Measurements from ENCODE around the gene ZCCHC7. TPM values are rescaled to one million over a fixed set of nuclear protein-coding genes. Genes with fewer than 3 reads are reported as not detected.

The ZCCHC7 gene
- total and polyA plus RNA-seq, 10 of the 15 experiments (the other 5 are each of a cell fraction or from before 2014, with no cell fraction given), result 42.9 to 178 (median 53.3) TPM

DNA sequence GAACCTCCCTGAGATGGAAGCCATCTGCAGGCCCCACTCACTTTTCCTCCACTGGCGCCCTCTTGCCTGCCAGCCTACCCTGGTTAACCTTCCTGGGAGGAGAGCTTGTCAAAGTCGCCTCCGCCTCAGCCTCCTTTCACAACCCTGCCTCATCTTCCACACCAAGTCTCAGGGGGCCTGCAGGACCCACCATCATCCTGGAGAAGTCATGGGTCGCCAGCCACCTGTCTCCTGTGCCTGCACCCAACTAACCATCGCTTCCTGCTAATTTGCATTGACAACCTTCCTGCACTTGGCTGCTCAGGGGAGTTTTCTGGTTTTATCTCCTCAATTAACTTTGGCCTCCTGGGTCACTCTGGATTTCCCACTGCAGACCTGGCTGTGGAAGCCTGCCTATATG lies 249.3 kb downstream of the ZCCHC7 start:
- BruUV-seq (replicated peaks), result no TSS peak
- Histone ChIP-seq H4K20me1 (ENCODE audit: control insufficient read depth, insufficient read depth) (no peaks in the 10 kb centered on the region), H3K9me3 (replicated peaks; ENCODE audit: control insufficient read depth, insufficient read depth, low read length) (no peaks in the 10 kb centered on the region), H3K9ac (ENCODE audit: control insufficient read depth, insufficient read depth, low read length) (peak overlapping the region; percentile 83), H3K27me3 (replicated peaks in 1 of 2; ENCODE audit: control insufficient read depth in 2 of 2, insufficient read depth in 2 of 2, low read length in 1 of 2) (no peaks in the 10 kb centered on the region), H3K4me1 (ENCODE audit: control insufficient read depth, insufficient read depth, low read length) (peaks cover 65% of the 10 kb centered on the region), H3K27ac (ENCODE audit: control insufficient read depth, insufficient read depth) (peak overlapping the region; percentile 97), H3K4me3 (peak overlapping the region; percentile 56), H3K79me2 (ENCODE audit: control insufficient read depth, insufficient read depth, low read length) (peaks cover 11% of the 10 kb centered on the region), H3K4me2 (ENCODE audit: control insufficient read depth, insufficient read depth) (peak overlapping the region; percentile 87), H3K36me3 (ENCODE audit: control insufficient read depth in 2 of 2, insufficient read depth in 2 of 2, low read length in 1 of 2) (no peaks in the 10 kb centered on the region), H2AFZ (ENCODE audit: control insufficient read depth, low read depth, low read length) (no peak overlapping the region)
- FAIRE-seq (peak; percentile 68), ATAC-seq (peak; percentile 54), DNase-seq (ENCODE audit: low read depth, low spot score) (peak; percentile 84)
- CTCF ChIA-PET, result interaction anchor here (2.6 to 13.2 kb wide), 3 partner anchors 21 to 496 kb away, joined by 9 to 220 read pairs (median 32); no protein-coding TSS in a partner anchor
- POLR2A ChIA-PET, result interaction anchor here (0.6 to 11.3 kb wide), 5 partner anchors 12 to 72 kb away, joined by 3 to 212 read pairs (median 3); no protein-coding TSS in a partner anchor
- RAD21 ChIA-PET (ENCODE audit: unreplicated experiment), result interaction anchor here (1.0 to 11.6 kb wide), 7 partner anchors 10 to 347 kb away, joined by 3 to 126 read pairs (median 5); no protein-coding TSS in a partner anchor
- intact Hi-C loops (cut with micrococcal nuclease; ENCODE audit: unreplicated experiment) (loop anchor here (2.0 to 10.0 kb wide), 3 partner anchors 75 to 375 kb away; no protein-coding TSS in a partner anchor), in situ Hi-C loops (cut with MboI) (no loop called here)
- SMC1A ChIA-PET (ENCODE audit: uncharacterized antibody, unreplicated experiment), result interaction anchor here (0.8 to 4.7 kb wide), 11 partner anchors 13 to 378 kb away, joined by 3 to 39 read pairs (median 6); no protein-coding TSS in a partner anchor
- 0% methylated on average over 5 of the region's 5 CpGs for WGBS (ENCODE audit: insufficient coverage, insufficient replicate concordance, low lambda C conversion rate, missing lambda C conversion rate)
- TF ChIP-seq CBX5 (IDR thresholded peaks at IDR 0.05; ENCODE audit: low read depth), result no peak
- no peak for TF ChIP-seq HDAC6 (IDR thresholded peaks at IDR 0.05; ENCODE audit: unreplicated experiment)
- TF ChIP-seq, protein P1, sequence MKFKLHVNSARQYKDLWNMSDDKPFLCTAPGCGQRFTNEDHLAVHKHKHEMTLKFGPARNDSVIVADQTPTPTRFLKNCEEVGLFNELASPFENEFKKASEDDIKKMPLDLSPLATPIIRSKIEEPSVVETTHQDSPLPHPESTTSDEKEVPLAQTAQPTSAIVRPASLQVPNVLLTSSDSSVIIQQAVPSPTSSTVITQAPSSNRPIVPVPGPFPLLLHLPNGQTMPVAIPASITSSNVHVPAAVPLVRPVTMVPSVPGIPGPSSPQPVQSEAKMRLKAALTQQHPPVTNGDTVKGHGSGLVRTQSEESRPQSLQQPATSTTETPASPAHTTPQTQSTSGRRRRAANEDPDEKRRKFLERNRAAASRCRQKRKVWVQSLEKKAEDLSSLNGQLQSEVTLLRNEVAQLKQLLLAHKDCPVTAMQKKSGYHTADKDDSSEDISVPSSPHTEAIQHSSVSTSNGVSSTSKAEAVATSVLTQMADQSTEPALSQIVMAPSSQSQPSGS (IDR thresholded peaks at IDR 0.05; ENCODE audit: low read length), result no peak
- TF ChIP-seq TARDBP (IDR thresholded peaks at IDR 0.05; ENCODE audit: borderline replicate concordance), result no peak
- no peak for TF ChIP-seq SMC3 (IDR thresholded peaks at IDR 0.05; ENCODE audit: borderline replicate concordance, low read length)
- TF ChIP-seq, protein P2, sequence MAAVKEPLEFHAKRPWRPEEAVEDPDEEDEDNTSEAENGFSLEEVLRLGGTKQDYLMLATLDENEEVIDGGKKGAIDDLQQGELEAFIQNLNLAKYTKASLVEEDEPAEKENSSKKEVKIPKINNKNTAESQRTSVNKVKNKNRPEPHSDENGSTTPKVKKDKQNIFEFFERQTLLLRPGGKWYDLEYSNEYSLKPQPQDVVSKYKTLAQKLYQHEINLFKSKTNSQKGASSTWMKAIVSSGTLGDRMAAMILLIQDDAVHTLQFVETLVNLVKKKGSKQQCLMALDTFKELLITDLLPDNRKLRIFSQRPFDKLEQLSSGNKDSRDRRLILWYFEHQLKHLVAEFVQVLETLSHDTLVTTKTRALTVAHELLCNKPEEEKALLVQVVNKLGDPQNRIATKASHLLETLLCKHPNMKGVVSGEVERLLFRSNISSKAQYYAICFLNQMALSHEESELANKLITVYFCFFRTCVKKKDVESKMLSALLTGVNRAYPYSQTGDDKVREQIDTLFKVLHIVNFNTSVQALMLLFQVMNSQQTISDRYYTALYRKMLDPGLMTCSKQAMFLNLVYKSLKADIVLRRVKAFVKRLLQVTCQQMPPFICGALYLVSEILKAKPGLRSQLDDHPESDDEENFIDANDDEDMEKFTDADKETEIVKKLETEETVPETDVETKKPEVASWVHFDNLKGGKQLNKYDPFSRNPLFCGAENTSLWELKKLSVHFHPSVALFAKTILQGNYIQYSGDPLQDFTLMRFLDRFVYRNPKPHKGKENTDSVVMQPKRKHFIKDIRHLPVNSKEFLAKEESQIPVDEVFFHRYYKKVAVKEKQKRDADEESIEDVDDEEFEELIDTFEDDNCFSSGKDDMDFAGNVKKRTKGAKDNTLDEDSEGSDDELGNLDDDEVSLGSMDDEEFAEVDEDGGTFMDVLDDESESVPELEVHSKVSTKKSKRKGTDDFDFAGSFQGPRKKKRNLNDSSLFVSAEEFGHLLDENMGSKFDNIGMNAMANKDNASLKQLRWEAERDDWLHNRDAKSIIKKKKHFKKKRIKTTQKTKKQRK (IDR thresholded peaks at IDR 0.05; ENCODE audit: low read depth, low read length), result no peak
- TF ChIP-seq, protein P3, sequence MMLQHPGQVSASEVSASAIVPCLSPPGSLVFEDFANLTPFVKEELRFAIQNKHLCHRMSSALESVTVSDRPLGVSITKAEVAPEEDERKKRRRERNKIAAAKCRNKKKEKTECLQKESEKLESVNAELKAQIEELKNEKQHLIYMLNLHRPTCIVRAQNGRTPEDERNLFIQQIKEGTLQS (IDR thresholded peaks at IDR 0.05; ENCODE audit: borderline replicate concordance, extremely low read depth, low read depth, low read length), result no peak
- TF ChIP-seq NFYB (IDR thresholded peaks at IDR 0.05; ENCODE audit: insufficient read depth, low read depth, low read length), result no peak
- no peak for TF ChIP-seq FOXK2 (IDR thresholded peaks at IDR 0.05)
- TF ChIP-seq NR2C2 (IDR thresholded peaks at IDR 0.05; ENCODE audit: borderline replicate concordance, control insufficient read depth, insufficient read length, low read depth), result no peak
- 0 out of 2 replicates have a peak, but pooled peaks have one; percentile 25 for TF ChIP-seq CHD2 (IDR thresholded peaks at IDR 0.05; ENCODE audit: borderline replicate concordance, low read depth, low read length)
- no peak for TF ChIP-seq STAT1 (conservative IDR thresholded peaks at IDR 0.05)
- TF ChIP-seq JUND (IDR thresholded peaks at IDR 0.05; ENCODE audit: low read depth, low read length), result no peak
- no peak for TF ChIP-seq ZNF217 (IDR thresholded peaks at IDR 0.05)
- TF ChIP-seq, protein P4, sequence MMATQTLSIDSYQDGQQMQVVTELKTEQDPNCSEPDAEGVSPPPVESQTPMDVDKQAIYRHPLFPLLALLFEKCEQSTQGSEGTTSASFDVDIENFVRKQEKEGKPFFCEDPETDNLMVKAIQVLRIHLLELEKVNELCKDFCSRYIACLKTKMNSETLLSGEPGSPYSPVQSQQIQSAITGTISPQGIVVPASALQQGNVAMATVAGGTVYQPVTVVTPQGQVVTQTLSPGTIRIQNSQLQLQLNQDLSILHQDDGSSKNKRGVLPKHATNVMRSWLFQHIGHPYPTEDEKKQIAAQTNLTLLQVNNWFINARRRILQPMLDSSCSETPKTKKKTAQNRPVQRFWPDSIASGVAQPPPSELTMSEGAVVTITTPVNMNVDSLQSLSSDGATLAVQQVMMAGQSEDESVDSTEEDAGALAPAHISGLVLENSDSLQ (IDR thresholded peaks at IDR 0.05), result no peak
- no peak for TF ChIP-seq WRNIP1 (IDR thresholded peaks at IDR 0.05; ENCODE audit: borderline replicate concordance, low read depth, low read length)

All from GM12878 (cell line).